Hippocampal formation (tissue), 2 donors: ENCODE results near the gene ZNF616.

ENCODE experiments used
- DNase-seq, 2 donors: peaks; one replicate each; lab custom pipeline; 2025; lab: John Stamatoyannopoulos, UW

The ZNF616 gene

DNA sequence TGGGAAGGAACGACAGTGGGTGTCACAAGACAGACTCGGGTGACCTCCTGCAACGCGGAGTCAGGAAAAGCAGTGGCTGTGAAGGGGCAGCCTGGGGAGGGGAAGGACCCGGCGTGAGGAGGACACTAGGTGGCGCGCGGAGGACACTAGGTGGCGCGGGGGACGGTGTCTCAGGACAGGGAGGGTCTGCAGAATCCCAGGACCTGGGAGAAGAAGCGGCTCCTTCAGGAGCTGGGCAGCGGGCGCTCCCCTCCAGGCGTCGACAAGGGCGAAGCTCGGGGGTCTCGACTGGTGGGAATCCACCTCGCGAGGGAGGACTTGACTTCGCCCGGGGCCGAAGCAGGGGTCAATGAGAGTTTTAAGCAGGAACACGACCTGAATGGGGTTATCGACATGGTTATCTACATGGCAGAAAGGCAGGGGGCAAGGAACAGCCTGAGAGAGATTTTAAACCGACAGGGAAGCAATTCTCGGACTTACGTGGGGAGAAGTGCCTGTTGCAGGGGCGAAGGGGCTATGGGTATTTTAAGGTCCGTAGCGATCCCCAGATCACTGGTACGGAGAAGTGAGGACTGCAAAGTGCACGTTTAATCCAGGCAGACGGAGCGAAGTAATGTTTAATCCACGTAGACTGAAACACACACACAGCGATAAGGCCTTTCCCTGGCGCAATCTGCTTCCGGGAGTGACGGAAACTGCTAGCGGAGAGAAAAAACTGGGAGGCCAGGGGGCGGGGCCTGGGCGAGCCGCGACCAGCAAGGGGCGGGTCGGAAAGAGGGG lies at the start of gene ZNF616:
Gene ZNF616, minus strand, starts transcription at position 687 of the 780 bp plus-strand sequence. CDS start 9,426 bp downstream, outside the sequence.
- DNase-seq, result peak; percentile 96 to 97

DNA sequence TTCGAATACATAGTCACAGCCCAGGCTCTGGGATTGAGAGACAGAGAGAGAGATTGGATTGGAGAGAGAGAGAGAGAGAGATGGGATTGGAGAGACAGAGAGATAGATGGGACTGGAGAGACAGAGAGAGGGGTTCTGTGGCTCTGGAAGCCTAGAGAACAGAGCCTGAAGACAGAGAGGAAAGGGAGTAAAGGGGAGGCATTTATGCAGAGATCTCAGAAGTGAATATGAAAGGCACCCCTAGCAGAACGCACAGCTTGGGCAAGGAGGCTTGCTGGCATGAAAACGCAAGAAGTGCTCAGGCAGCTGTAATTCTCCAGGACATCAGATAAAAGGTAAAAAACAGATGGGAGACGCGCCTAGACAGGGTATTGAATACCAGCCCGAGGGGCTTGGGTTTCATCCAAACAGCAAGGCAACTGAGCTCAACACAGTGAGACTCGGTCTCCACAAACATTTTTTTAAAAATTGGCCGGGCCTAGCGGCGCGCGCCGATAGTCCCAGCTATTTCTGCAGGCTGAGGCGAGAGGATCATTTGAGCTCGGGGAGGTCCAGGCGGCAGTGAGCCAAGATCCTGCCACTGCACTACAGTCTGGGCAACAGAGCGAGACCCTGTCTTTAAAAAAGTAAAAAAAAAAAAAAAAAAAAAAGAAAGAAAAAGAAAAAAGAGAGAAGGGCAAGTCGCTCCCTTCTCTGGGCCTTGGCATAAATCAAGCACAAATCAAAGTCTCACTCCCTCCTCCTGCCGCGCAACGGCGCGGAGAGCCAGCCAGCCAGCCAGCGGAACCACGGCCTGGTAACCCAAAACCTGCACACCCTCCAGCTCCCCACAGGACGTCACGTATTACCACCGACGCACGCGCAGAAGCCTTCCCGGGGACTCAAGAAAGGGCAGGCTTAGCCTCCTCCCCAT lies 49.3 kb upstream of the ZNF616 start:
- DNase-seq, result peak in 1 of 2 donors; percentile 57

DNA sequence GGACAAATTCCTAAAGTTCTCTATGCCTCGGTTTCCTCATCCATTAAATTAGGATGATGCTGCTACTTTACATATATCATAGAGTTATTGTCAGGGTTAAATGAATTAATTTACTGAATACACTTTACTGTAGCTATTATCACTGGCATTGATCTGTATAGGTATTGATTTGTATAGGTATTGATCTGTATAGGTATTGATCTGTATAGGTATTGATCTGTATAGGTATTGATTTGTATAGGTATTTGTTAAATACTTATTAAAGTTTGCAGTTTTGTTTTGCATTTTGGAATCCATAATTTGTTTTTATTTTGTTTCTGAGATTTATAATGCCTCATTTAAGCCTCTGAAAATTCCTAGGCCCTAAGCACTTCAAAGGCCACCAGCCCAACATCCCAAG lies 47.7 kb upstream of the ZNF616 start:
- no peak for DNase-seq

DNA sequence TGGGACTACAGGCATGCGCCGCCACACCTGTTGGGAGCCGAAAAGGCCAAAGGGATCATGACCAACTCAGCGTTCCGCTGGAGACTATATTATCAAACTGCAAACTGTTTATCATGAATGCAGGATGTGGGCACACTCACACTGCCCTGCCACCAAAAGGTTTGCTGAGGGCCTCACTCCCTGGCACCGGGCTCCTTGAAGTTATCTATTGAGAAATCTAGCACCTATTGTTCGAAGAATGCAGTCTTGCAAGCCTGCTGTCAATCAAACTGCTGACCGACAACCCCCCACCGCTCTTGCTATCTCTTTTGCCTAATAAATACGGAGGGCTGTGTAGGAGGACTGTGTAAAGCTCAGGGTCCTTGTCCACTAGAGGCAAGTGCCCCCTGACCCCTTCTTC lies 36.8 kb upstream of the ZNF616 start:
- DNase-seq, result no peak

DNA sequence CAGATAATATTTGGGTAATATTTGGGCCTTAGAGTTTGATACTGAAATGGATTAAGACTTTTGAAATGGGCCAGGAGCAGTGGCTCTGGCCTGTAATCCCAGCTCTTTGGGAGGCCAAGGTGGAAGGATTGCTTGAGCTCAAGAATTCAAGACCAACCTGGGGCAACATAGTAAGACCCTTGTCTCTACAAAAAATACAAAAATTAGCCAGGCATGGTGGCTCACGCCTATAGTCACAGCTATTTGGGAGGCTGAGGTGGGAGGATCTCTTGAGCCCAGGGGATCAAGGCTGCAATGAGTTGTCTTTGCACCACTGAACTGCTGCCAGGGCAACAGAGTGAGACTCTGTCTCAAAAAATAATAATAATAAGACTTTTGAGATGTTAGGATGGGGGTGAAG lies 32.6 kb upstream of the ZNF616 start:
- DNase-seq, result no peak

DNA sequence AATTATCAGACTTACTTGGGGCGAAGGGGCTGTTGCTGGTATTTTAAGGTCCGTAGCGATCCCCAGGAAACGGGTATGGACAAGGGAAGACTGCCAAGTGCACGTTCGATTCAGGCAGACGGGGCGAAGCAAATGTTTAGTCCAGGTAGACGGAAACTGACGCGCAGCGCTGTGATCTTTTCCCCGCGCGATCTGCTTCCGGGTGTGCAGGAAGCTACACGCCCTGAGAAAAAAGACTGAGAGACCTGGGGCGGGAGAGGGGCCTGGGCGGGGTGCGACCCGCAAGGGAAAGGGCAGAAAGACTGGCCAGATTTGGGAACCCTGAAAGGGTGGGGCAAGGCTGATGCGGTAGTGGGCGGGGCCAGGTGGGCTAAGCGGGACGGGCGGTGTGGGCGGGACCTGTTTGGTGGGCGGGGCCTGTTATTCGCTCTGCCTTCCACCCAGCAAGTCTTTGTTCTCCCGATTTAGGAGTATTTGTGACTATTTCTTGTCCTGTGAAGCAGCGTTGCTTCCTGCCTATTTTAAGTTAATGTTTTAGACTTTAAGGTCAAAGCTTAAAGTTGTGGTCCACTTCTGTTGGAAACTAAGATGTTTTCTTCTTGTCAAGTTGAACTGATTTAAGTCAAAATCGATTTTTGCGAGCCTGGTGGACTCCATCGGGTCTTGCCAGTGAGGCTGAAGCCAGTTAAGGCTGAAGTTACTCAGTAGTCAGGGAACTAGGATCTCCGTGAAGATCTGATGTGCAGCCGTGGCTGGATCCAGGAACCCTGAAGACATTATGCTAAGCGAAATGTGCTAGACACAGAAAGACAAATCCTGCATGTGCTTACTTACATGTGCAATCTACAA lies 31.8 kb upstream of the ZNF616 start, which contains the start of gene ZNF836:
Gene ZNF836, minus strand, starts transcription at position 301 of the 849 bp plus-strand sequence. CDS start 3,549 bp downstream, outside the sequence.
- DNase-seq, result peak; percentile 76

DNA sequence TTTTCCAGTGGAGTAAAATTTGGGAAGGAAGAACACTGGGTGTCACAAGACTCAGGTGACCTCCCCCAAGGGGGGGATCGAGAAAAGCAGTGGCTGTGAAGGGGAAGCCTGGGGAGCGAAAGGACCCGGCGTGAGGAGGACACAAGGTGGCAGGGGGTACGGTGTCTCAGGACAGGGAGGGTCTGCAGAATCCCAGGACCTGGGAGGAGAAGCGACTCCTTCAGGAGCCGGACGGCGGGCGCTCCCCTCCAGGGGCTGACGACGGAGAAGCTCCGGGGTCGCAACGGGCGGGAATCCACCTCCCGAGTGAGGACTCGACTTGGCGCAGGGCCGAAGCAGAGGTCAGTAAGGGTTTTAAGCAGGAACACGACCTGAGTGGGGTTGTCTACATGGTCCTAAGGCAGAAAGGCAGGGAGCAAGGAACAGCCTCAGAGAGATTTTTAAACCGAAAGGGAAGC lies 31.2 kb upstream of the ZNF616 start:
- no peak for DNase-seq

DNA sequence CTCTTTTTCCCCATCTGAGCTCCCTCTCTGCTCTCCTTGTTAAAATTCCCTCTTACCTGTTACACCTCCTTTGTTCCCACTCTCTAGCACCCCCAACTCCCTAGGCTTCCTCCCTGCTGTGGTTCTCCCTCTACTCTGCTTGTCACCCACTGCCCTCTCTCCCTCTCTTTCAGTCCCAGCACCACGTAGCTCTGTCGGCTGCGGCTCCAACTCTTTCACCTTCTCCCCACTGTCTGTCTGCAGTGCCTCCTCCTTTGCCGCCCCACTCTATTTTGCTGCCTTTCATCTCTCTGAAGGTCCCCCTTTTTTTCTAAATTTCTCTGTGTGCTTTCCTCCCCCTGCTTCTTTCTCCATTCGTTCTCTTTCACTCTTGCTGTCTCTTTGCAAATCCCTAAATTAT lies 30.6 kb upstream of the ZNF616 start:
- no peak for DNase-seq

DNA sequence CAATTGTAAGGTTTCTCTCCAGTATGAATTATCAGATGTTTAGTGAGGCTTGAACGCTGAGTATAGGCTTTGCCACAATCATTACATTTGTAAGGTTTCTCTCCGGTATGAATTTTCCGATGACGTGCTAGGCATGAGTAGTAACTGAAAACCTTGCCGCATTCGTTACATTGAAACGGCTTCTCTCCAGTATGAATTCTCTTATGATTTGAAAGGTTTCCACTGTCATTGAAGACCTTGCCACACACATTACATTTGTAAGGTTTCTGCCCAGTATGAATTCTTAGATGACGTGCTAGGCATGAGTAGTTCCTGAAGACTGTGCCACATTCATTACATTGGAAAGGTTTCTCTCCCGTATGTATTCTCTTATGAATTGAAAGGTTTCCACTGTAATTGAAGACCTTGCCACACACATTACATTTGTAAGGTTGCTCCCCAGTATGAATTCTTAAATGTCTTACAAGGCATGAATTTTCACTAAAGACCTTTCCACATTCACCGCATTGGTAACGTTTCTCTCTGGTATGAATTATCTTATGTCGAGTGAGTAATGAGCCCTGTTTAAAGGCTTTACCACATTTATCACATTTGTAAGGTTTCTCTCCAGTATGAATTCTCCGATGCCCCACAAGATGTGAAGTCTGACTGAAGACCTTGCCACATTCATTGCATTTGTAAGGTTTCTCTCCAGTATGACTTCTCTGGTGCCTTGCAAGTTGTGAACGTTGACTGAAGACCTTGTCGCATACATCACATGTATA lies 16.0 kb upstream of the ZNF616 start:
- DNase-seq, result no peak

DNA sequence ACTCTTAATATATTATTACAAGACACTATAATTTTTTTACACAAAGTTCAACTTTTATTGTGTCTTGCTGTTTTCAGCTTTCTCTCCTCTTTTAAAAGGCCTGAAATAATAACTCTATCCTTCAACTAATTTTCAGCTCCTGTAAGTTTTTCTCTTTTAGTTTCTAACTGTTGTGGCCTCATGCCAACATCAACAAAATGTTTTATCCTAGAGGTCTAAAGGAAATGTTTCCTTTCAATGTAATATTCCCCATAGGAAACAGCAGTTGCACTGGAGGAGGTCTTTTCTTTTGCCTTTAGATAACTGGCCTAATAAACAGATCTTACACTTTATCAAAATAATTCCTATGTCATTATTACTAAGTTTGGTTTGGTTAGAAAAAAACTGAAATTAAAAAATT lies 8.5 kb upstream of the ZNF616 start:
- no peak for DNase-seq

DNA sequence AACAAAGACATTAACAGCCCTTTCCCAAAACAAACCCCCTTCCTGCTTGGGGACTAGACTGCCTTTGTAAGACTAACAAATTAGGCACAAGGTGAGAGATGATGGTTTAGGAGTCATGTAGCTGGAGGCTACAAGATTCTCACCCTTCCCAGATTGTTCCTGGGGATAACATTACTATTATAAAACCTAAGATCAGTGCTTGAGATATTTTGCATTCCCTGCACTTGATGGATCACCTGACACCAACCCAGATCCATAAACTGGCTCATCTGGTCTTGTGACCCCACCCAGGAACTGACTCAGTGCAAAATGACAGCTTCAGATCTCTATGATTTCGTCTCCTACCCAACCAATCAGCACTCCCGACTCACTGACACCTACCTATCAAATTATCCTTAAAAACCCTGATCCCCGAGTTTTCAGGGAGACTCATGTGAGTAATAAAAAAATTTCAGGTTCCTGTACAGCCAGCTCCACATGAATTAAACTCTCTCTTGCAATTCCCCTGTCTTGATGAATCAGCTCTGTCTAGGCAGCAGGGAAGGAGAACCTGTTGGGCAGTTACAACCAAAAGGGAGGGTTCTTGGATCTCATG lies 2.4 kb upstream of the ZNF616 start:
- DNase-seq, result no peak

DNA sequence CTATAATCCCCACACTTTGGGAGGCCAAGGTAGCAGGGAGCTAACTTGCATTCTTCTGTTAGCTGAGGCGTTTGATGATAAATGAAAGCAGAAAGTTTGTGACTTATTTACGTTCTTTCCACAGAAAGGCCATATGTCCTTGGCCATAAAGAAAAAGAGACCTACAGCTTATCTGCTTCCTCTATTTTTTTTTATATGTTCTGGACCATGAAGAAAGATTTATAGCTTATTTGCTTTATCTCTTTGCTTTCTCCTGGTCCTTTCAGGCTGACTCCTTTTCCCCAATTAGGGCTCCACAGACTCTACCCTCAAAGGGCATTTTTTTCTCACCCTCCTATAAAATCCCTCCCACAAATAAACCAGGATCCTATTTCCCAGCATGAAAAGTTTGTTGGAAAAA lies 1.5 kb upstream of the ZNF616 start:
- DNase-seq, result no peak

DNA sequence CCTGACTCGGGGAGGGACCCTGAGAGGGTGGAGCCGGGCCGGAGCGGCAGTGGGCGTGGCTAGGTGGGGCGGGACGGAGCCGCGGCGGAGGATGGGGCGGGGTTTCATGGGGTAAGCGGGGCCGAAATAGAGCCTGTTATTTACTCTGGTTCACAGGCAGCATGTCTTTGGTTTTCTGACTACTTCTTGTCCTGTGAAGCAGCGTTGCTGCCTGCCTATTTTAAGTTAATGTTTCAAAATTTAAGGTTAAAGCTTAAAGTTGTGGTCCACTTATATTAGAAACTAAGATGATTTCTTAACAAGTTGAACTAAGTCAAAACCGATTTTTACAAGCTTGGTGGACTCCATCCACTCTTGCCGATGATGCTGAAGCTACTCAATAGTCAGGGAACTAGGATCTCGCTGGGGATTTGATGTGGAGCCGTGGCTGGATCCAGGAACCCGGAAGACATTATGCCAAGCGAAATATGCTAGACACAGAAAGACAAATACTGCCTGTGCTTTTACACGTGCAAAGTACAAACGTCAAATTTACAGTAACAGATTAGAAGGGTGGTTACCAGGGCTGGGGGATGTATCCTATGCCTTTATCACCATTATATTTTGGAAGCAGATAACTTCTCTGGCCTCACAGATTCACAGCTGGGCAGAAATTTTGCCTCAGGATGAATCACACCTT lies 433 bp upstream of the ZNF616 start:
- DNase-seq, result no peak

DNA sequence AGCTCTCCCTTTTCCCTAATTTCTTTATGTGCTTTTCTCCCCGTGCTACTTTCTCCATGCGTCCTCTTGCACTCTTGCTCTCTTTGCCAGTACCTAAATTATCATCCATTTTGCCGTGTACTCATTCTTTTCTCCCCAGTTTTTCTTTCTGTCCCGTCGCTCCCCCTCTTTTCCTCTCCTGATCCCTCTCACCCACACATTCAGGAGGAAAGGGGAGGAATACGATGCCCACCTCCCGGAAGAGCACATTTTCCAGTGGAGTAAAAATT lies 821 bp downstream of the ZNF616 start:
- DNase-seq, result no peak

DNA sequence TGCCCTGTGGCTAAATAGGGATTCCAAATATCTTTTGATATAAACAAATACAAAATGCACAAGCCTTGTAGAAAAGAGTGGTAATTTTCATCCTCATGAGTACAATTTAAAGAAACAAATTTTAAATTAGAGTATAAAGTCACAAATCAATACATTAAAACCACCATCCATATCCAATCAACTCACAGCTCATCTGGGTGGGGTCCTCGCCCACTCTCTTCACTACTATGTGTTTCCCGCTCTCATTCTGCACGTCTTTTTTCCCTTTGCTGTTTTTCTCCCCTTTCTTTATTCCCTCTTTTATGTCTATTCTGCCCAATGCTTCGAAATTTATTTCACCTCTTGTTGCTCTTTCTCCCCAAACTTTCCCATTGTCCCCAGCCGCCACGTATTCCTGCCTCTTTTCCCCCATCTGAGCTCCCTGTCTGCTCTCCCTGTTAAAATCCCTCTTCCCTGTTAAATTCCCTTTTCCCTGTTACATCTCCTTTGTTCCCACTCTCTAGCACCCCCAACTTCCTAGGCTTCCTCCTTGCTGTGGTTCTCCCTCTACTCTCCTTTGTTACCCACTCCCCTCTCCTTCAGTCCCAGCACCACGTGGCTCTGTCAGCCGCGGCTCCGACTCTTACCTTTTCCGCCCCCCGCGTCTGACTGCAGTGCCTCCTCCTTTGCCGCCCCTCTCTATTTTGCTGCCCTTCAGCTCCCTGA lies 1.3 kb downstream of the ZNF616 start:
- DNase-seq, result peak in 1 of 2 donors; percentile 4

DNA sequence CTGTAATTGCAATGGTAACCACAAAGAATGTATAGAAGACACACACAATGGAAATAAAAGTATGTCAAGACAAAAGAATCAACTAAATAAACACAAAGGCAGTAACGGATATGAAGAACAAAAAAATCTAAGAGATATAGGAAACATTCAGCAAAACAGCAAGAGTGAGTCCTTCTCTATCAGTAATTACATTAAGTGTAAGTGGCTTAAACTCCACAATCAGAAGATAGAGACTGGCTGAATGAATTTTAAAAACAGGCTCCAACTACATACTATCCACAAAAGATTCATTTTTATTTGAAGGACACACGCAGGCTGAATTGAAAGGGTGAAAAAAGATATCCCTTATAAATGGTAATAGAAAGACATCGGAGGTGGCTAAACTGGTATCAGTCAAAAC lies 19.5 kb downstream of the ZNF616 start:
- no peak for DNase-seq

DNA sequence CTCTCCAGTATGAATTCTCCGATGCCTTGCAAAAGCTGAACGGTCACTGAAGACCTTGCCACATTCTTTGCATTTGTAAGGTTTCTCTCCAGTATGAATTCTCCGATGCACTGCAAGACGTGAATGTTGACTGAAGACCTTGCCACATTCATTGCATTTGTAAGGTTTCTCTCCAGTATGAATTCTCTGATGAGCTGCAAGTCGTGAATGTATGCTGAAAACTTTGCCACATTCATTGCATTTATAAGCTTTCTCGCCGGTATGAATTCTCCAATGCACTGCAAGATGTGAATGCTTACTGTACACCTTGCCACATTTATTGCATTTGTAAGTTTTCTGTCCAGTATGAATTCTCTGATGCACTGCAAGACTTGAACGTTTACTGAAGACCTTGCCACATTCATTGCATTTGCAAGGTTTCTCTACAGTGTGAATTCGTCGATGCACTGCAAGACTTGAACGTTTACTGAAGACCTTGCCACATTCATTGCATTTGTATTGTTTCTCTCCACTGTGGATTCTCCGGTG lies 24.1 kb downstream of the ZNF616 start:
- no peak for DNase-seq

DNA sequence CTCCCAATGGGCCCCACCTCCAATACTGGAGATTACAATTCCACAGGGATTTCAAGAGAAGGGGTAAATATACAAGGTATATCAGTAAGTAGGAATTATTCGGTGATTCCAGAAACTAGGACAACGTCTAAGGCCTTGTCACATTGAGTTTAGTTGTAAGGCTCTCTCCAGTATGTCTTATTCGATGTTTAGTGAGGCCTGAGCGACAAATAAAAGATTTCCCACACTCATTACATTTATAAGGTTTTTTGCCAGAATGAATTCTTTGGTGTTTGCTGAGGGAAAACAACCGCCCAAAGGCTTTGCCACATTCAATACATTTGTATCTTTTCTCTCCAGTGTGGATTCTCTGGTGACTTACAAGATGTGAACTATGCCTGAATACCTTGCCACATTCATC lies 25.0 kb downstream of the ZNF616 start:
- no peak for DNase-seq

DNA sequence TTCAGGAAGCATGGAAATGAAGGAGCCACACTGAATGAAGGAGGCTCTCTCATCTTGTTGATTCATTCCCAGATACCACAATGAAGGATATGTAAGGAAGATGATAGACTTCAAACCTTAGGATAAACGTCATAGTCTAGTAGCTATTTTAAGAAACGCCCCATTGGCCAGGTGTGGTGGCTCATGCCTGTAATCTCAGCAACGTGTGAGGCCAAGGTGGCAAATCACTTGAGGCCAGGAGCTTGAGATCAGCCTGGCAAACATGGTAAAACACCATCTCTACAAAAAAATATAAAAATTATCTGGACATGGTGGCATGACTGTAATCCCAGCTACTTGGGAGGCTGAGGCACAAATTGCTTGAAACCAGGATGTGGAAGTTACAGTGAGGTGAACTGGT lies 27.1 kb downstream of the ZNF616 start:
- DNase-seq, result no peak
